ENCODE data around the gene DKKL1.

The DKKL1 gene

DNA sequence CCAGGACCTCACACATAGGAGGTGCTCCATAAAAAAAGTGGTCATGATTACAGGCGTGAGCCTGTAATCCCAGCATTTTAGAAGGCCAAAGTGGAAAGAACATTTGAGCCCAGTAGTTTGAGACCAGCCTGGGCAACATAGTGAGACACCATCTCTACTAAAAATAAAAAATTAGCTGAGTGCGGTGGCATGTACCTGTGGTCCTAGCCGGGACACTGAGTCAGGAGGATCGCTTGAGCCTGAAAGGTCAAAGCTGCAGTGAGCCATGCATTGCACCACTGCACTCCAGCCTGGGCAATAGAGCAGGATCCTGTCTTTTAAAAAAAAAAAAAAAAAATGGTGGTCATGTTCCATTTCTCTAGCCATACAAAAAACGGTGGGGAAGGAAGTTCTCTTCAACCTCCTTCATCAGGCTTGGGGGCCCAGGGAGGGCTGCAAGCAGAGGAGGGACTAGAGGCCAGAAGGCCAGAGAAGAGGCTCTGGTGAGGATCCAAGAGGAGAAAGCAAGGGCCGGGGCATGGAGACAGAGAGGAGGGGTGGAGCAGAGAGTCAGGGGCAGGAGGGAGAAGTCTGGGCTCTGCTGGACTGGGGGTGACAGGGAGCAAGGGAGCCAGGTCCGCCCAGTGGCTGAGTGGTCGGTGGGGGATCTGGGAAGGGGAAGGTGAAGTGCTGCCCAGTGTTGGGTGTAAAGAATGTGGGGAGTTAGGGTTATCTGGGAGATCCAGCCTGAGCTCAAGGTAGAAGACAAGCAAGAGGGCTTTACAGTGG is 33.2 kb downstream of the DKKL1 start:
- no peak for DNase-seq

DNA sequence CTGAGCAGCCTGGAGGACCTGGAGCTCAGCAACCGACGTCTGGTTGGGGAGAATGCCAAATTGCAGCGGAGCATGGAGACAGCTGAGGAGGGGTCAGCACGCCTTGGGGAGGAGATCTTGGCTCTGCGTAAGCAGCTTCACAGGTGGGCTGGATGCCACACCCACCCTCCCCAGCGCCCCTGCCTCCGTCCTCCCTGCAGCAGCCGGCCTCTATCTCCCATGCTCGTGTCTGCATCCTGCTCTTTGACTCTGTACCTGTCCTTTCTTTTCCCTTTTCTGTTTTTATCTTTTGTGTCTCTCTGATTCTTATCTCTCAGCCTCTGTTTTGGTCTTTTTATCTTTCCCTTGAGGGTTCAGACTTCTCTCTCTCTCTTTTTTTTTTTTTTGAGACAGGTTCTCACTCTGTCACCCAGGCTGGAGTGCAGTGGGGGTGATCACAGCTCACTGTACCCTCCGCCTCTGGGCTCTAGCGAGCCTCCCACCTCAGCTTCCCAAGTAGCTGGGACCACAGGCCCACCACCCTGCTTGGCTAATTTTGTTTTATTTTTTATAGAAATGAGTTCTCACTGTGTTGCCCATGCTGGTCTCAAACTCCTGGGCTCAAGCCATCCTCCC is 34.4 kb downstream of the DKKL1 start:
- DNase-seq, result no peak

DNA sequence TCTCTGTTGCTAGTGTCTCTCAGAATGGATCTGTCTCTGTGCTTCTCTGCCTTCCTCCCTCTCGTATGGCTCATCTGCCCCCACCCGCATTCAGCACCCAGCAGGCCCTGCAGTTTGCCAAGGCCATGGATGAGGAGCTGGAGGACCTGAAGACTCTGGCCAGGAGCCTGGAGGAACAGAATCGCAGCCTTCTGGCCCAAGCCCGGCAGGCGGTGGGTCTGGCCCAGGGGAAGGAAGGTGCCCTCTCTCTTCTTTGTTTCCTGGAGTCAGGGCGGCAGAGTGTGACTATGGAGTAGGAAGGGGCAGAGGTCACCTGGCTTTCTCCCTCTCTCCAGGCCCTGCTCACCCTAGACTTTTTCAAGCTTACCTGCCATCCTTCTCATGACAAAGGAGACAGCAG is 35.3 kb downstream of the DKKL1 start:
- no peak for DNase-seq

DNA sequence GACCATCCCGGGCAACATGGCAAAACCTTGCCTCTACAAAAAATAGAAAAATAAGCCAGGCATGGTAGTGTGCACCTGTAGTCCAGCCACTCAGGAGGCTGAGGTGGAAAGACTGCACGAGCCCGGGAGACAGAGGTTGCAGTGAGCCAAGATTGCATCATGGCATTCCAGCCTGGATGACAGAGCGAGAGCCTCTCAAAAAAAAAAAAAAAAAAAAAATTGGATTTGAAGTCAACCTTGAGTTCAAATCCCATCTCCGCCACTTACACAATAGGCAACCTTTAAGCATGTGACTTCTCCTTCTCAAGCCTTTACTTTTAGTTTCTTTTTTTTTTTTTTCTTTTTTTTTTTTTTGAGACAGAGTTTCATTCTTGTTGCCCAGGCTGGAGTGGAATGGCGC is 36.4 kb downstream of the DKKL1 start:
- no peak for DNase-seq

DNA sequence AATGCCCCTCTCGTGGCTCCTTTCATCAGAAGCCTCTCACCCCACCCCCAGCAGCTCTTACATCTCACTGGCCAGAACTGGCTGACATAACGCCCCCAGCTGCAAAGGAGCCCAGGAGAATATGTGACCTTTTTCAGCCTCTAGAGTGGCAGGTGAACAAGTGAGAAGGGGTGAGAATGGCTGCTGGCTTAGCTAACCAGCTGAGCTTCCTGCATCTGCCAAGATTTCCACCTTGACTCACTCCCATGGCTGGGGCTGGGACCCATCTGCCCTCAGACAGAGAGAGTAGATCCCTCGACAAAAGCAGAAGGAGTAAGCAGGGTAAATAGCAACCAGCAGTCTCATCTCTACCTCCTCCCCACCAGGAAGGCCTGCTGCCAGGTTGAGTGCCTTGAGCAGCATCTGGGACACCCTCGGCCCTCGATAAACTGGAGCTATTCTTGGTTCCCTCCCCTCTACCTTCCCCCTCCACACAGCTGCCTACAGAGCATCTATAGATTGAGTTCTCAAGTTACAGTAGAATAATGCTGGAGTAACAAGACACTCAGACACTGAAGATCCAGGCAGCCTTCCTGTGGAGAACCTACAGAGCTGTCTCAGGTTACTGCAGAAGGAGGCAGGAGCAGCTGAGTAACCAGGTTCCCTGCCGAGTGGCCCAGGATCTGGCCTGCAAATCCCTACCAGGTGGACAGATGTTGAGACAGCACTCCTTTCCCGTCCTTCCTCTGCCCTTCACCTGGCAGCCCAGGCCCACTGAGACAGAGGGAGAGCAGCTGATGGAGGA is 39.9 kb downstream of the DKKL1 start:
- DNase-seq, result peak; percentile 70

DNA sequence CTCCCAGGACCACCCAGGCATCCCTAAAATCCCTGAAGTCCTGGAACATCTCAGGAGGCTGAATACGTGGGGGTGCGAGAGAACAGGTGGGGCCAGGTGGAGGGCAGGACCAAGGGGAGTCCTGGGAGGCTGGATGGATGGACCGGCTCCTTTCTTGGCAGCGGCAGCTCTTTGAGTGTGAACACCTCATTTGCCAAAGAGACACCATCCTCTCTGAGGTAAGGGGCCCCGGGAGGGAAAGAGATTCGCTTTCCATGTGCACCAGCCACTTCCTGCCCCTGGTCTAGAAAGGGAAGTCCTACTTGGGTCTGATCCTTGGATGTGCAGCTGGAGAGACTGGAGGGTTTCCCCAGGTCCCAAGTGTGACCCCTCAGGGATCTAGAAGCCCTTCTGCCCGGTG is 43.4 kb downstream of the DKKL1 start:
- DNase-seq, result no peak

DNA sequence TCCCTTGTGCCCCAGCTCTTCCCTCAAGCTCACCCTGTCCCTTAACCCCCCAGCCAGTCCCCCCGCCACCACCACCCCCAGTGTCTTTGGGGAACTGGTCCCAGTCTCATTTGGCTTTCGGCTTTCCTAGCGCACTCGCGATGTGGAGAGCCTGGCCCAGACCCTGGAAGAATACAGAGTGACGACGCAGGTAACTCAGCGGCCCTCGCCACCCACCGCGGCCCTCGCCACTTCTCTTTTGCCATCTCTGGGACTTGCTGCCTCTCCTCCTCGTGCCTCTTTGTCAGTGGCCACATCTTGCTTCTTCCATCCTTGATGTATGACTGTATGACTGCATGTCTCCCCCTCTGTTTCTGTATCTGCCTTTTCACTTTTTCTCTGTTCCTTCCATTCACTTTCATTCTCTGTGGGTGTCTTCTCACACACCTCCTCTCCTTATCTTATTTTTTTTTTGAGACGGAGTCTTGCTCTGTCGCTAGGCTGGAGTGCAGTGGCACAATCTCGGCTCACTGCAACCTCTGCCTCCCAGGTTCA is 43.9 kb downstream of the DKKL1 start:
- no peak for DNase-seq

DNA sequence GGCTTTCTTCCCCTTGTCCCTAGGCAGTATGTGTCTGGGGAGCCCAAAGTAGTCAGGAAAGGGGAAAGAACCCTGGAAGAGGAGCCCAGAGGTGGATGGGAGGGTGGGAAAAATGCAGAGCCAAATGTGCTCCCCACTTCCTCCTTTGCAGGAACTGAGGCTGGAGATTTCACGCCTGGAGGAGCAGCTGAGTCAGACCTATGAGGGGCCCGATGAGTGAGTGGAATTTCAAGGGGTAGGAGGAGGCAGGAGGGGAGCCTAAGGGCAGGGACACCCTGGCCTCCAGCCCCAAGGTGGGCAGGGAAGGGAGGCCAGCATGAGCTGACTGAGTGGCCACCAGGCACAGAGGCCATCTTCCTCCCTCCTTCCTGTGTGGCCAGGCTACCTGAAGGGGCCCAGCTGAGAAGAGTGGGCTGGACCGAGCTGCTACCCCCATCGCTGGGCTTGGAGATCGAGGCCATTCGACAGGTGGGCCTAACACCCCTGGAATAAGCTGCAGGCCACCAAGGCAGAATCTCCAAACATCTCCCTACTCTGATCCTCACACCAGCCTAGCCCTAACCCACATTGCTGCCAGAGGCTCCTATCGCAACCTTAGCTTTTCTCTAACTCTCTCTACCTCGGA is 45.3 kb downstream of the DKKL1 start:
- peak; percentile 16 to 23 for DNase-seq

DNA sequence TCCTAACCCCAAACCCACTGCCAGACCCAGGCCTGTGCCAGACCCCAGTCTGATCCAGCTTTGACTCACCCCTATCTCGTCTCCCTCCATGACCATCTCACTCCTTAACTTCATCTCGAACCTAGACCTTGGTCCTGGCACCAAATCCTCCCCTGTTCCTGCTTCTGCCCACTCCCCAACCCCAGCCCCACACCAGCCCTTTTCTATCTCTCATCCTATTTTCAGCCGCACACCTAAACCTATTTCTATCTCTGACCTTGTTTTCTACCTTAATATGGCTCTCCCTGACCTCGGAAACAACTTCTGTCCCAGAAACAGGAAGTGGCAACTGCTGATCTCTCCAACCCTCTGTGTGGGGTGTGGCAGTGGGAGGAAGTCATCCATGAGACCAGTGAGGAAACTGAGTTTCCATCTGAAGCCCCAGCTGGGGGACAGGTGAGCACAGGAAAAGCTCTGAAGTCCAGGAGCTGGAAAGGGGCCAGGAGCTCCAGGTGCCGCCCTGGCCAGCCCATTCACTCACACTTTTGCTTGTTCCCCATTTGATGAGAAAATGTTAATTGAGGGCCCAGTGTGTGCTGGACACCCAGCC is 45.9 kb downstream of the DKKL1 start:
- DNase-seq, result peak; percentile 57

DNA sequence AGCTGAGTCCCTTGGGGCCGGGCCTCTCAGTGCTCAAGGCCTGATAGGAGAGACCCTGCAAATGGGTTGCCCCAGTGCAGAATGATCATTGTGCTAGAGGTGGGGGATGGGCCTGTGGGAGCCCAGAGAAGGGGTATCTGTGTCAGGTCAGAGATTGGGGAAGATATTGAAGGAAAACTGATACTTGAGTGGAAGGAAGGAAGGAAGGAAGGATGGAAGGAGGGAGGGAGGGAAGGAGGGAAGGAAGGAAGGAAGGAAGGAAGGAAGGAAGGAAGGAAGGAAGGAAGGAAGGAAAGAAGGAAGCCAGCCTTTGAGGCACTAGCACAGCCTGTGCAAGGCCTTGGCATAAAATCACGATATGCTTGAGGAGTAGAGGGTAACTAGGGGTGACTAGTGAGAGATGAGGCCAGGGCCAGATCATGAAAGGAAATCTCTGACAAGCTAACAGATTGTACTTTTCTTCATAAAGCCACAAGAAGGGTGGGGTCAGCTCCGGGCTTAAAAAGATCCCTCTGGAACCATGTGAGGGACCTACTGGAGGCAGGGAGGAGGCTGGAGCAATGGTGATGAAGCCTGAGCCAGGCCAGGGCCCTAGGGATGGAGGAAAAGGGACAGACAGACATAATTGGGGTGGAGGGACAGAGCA is 48.1 kb downstream of the DKKL1 start:
- no peak for DNase-seq

DNA sequence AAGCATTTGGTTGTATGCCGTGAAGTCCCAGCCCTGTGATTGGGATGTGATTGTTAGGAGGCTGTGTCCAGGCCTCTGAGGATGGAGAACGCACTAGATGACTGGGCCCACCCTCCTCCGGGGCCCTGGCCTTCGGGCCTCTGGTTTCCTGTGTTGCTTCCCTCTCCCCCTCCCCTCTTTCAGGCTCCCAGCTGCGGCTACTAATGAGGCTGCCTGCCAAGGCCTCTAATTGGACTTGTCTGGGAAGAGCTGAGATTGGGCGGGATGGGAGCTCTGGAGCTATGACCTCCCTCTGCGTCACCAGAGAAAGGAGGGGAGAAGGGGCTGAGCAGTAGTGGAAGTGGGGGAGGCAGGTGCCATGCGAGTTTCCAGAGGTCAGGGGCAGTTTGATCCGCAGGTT is 49.7 kb downstream of the DKKL1 start:
- no peak for DNase-seq

DNA sequence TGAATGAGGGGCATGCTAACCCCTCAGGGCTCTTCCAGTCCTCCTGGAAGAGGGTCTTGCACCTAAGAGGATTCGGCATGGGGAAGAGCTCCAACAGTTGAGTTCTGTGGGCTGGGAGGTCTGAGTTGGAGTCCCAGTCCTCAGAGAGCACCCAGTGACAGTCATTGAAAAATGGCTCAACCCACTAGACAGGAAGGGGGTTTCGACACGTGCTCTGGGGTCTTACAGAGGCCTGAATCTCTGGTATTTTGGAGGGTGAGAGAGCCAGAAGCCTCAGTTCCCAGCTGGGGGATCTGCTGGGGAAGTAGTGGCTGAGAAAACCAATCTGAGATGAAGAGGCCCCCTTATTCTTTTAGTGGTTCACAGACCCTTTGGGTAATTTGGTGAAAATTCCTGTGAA is 50.6 kb downstream of the DKKL1 start:
- no peak for DNase-seq

DNA sequence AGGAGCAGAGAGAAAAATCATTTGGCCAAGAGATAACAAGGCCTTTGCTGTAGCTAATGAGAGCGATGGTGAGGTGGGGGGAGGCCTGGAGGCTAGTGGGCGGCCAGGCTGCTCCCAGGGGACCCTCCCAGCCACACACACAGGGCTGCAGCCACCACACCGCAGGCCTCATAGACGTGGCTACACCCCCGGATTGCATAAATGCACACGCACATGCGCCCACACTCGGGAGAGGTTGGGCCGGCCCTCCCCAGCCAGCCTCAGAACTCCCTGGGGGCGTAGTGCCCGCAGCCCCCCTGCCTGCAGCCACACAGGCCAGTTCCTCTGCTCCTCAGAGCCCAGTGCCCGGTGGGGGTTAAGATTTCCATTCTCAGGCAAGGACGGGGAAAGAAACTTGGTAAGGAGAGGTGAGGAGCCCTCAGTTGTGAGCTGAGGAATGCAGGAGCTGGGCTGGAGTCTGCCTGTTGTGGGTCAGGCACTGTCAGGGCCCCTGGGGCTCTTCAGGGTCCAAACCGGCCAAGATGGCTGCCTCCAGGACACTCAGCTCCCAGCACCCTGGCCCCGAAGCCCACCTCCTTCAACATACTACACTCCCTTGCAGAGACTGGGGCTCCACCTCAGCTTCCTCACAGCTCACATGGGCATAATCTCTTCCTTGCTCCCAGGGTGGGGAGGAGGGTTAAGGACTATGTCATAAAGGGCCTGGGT is 51.6 kb downstream of the DKKL1 start:
- DNase-seq, result no peak

DNA sequence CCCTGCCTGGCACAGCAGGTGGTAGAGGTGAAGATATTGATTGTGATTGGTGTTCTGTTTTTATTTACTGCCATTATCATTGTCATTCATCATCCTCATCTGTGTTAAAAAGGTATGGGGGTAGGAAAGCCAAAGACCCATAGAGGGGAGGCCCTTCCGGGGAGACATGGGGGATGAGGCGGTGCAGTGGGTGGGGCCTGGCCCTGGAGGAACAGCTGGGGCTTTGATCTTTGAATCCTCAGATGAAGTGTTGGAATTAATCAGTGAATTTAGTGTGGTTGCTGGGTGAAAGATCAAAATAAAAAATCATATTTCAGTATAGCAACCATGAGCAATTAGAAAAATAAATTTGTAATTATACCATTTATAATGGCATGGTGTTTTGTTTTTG is 52.1 kb downstream of the DKKL1 start:
- DNase-seq, result no peak

DNA sequence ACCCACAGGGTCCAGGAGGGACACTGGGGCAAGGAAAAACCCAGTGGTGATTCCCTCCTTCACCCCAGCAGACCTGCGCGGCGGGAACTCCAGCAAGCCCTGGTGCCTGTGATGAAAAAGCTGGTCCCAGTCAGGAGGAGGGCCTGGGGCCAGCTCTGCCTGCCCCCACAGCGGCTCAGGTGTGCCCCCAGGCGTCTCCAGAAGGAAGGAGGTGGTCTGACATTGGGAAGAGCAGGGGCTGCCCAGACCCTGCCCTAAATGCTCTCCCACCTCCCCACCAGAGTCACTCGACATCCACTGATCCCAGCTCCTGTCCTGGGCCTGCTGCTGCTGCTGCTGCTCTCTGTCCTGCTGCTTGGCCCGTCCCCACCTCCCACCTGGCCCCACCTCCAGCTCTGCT is 53.4 kb downstream of the DKKL1 start:
- no peak for DNase-seq

DNA sequence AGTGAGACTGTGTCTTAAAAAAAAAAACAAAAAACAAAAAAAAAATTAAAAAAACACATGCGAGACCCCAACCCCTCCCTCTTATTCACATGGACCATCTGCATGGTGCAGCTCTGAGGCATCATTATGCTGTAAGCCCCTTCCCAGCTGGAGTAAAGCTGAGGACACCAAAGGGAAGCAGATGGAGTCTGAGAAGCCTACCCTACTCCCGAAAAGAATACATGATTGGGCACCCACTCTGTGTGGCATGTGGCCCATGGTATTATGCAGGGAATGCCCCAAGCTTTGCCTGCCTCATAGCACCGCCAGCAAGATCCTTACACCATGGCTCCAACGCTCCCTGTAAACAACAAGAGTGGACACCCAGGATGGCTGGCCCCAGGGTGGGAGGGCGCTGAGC is 54.8 kb downstream of the DKKL1 start:
- DNase-seq, result no peak

DNA sequence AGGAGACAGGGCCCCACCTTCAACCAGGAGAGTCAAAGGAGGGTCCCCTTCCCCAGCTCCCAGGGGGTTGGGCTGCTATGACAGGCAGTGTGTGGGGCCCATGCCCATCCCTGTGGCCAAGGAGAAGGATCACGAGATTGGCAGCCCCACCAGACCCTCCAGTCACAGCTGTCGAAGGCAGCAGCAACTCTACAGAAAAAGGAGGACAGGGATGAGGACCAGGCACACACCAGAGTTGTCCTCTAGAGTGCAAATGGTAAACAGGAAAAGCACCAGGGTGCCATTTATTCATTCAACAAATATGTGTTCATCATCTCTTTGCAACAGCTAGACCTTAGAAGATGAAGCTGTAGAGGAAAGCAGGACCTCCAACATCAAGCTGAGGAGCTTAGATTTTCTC is 55.5 kb downstream of the DKKL1 start:
- no peak for DNase-seq

DNA sequence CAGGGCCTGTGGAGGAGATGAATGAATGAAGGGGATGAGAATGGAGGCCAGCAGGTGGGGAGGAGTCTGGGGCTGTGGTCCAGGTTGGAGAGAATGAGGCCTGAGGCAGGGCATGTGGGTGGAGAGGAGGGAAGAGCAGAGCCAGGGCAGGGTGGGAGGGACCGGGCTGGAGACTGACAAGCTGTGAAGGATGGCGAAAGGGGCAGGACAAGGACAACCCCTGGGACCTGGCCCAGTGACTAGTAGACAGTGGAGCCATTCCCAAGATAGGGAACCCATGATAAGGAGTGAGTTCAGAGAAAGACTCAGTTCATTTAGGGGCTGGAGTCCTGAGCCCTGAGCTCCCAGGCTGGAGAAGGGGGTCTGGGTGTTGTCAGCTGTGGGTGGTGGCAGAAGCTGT is 56.5 kb downstream of the DKKL1 start:
- no peak for DNase-seq

DNA sequence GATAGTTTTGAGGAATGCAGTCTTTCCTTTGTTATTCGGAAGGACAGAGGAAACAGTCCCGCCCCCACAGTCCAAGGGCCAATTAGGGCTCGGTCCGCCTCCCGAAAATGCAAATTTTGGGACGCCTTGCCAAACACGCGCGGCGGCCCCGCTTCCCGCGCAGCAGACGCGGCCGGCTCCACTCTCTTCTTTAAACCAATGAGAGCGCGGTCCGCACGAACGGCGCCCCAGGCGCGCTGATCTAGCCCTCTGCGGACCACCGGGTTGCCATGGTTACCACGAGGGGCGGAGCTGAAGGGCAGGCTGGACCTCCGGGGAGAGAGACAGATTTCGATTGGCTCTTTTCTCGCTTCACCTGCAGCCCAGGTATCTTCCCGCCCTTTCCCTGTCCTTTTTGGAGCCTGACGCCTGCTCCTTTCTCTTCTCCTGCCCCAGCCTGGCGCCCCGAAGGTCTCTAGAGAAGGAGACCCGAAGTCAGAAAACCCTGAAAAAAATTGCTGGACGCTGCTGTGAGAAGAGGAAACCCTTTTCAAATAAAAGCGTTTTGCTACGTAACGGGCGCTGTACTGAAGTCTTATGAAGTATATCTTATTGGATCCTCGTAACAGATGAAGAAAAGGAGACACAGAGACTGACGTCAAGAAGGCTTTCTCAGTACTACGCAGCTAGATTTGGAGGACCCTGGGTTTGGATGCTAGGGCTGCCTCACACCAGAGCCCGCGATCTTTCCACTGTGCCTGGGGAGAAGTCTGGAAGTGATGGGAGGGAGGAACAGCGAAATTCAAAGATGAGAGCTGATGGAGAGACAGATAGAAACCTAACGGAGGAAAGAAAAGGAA is 57.6 kb downstream of the DKKL1 start:
- DNase-seq, result no peak

DNA sequence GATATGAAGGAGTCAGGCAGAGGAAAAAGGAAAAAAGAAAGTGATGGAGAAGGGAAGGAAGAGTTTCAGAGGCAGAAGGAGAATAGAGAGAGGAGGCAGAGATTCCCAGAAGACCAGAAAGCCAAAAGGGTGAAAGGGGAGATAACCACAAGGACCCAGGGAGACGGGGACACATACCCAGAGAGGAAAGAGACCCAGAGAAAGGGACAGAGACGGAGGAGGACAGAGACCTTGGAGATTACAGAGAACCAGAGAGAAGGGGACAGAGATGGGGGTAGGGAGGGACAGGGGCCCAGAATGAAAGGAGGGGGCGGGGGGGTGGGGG is 58.2 kb downstream of the DKKL1 start:
- no peak for DNase-seq

All from Kasumi-1 (cell line).